Endothelial cell of umbilical vein (primary cell): ENCODE results near the gene C22orf39. TPM values are rescaled to one million over a fixed set of nuclear protein-coding genes. Genes with fewer than 3 reads are reported as not detected.

Source experiments
- BruUV-seq: library from RNA; stranded (reverse); fragments of 400-500 nt; replicated peaks from 2 replicates; lab custom pipeline; 2021; lab: Mats Ljungman, UMichigan
- CTCF ChIA-PET: fragments of 300-600, 350-600 bp; sonication (Branson Sonifier 250); formaldehyde crosslinking; loops from one replicate; lab custom pipeline; 2021; ENCODE audit warnings: antibody characterized with exemption, inconsistent platforms; lab: Charles Lee
- POLR2A ChIA-PET: fragments of 300-600, 350-600 bp; sonication (Branson Sonifier 250); formaldehyde crosslinking; loops from one replicate; lab custom pipeline; 2021; ENCODE audit warnings: antibody characterized with exemption, inconsistent platforms; lab: Charles Lee
- DNase-seq: peaks from one replicate; pipeline ENCODE4 v3.0.0-alpha.2; 2011; ENCODE audit warnings: low read depth, low spot score
- FAIRE-seq: peaks from 2 replicates; lab custom pipeline; 2011; peaks lifted over from hg19 to GRCh38; lab: Jason Lieb, UNC
- H2AFZ ChIP-seq: 2 replicates; pipeline ENCODE4 v1.6.0; 2012; ENCODE audit warnings: low read depth, low read length, control low read depth, inconsistent platforms
- H3K27ac ChIP-seq: 2 replicates; pipeline ENCODE4 v1.5.1; 2011; ENCODE audit warnings: low read depth, mild to moderate bottlenecking, control low read depth, low read length, moderate library complexity; ENCODE audit not compliant: insufficient read depth
- H3K27me3 ChIP-seq, 2 experiments: 2 replicates each; pipeline versions ENCODE4 v1.6.0 to v1.6.1; 2011; ENCODE audit warnings: low read length in 2 of 2, mixed read lengths in 1 of 2; ENCODE audit not compliant: control insufficient read depth in 2 of 2, insufficient read depth in 2 of 2
- H3K36me3 ChIP-seq, 2 experiments: 2 replicates in 1 of 2; 3 replicates in 1 of 2; pipeline ENCODE4 v1.5.1; 2011; ENCODE audit warnings: low read length in 2 of 2, mild to moderate bottlenecking in 1 of 2, moderate library complexity in 1 of 2; ENCODE audit not compliant: control insufficient read depth in 2 of 2, insufficient read depth in 2 of 2; ENCODE audit errors: extremely low read depth in 1 of 2
- H3K4me1 ChIP-seq: 3 replicates; pipeline ENCODE4 v1.5.1; 2011; ENCODE audit warnings: mild to moderate bottlenecking, low read length; ENCODE audit not compliant: control insufficient read depth, insufficient read depth; ENCODE audit errors: extremely low read depth
- H3K4me2 ChIP-seq: 2 replicates; pipeline ENCODE4 v1.6.1; 2011; ENCODE audit warnings: low read length, control low read depth, mixed read lengths; ENCODE audit not compliant: insufficient read depth
- H3K4me3 ChIP-seq, 3 experiments: fragments of 200-600 bp in 1 of 3; sonication (generic), shearing (Covaris generic) in 1 of 3; replicated peaks in 1 of 3; 2 replicates each; pipeline ENCODE4 v1.5.1; 2011 to 2016; ENCODE audit warnings: control low read depth in 3 of 3, low read length in 3 of 3, mild to moderate bottlenecking in 2 of 3, inconsistent platforms in 1 of 3, low read depth in 1 of 3, moderate library complexity in 1 of 3; ENCODE audit not compliant: insufficient read depth in 1 of 3
- H3K79me2 ChIP-seq: 2 replicates; pipeline ENCODE4 v1.6.0; 2012; ENCODE audit warnings: low read length, inconsistent platforms; ENCODE audit not compliant: control insufficient read depth, insufficient read depth
- H3K9ac ChIP-seq: replicated peaks from 2 replicates; pipeline ENCODE3; 2011; ENCODE audit warnings: low read length, control low read depth; ENCODE audit not compliant: insufficient read depth; ENCODE audit errors: extremely low read depth
- H3K9me1 ChIP-seq: replicated peaks from 3 replicates; pipeline ENCODE4 v1.6.0; 2011; ENCODE audit warnings: mild to moderate bottlenecking, low read length; ENCODE audit not compliant: control insufficient read depth, insufficient read depth; ENCODE audit errors: extremely low read depth
- H3K9me3 ChIP-seq: replicated peaks from 2 replicates; pipeline ENCODE4 v1.5.1; 2012; ENCODE audit warnings: low read length, inconsistent platforms; ENCODE audit not compliant: control insufficient read depth, insufficient read depth
- H4K20me1 ChIP-seq: replicated peaks from 2 replicates; pipeline ENCODE3; 2011; ENCODE audit warnings: mild to moderate bottlenecking, low read length; ENCODE audit not compliant: control insufficient read depth, insufficient read depth; ENCODE audit errors: extremely low read depth
- CTCF ChIP-seq, 2 donors: IDR thresholded peaks; 1 replicate in 1 of 2; 2 replicates in 1 of 2; pipeline ENCODE4 v1.5.1; 2011; ENCODE audit warnings: low read length in 2 of 2, mild to moderate bottlenecking in 2 of 2, moderate library complexity in 2 of 2, control low read depth in 1 of 2, inconsistent platforms in 1 of 2, low read depth in 1 of 2; ENCODE audit not compliant: insufficient read depth in 1 of 2; ENCODE audit errors: extremely low read depth in 1 of 2
- EZH2 ChIP-seq: IDR thresholded peaks from 2 replicates; pipeline ENCODE4 v1.6.1; 2012; ENCODE audit warnings: borderline replicate concordance, low read depth, mild to moderate bottlenecking, moderate library complexity, low read length, inconsistent platforms; ENCODE audit not compliant: severe bottlenecking
- FOS ChIP-seq: IDR thresholded peaks from 2 replicates; pipeline ENCODE4 v1.6.1; 2011; ENCODE audit warnings: mild to moderate bottlenecking, low read length, moderate library complexity, borderline replicate concordance; ENCODE audit not compliant: insufficient read depth
- GATA2 ChIP-seq: IDR thresholded peaks from 2 replicates; pipeline ENCODE4 v1.7.0; 2011; ENCODE audit warnings: low read depth, mild to moderate bottlenecking, moderate library complexity, mixed read lengths, low read length; ENCODE audit not compliant: insufficient read length, insufficient read depth
- JUN ChIP-seq: IDR thresholded peaks from 2 replicates; pipeline ENCODE4 v1.6.1; 2011; ENCODE audit warnings: borderline replicate concordance, low read depth; ENCODE audit not compliant: insufficient read length, insufficient read depth
- MAX ChIP-seq: IDR thresholded peaks from 2 replicates; pipeline ENCODE4 v1.6.1; 2011; ENCODE audit not compliant: insufficient read depth, insufficient read length
- MYC ChIP-seq: IDR thresholded peaks from one replicate; pipeline ENCODE4 v1.6.1; 2011; ENCODE audit warnings: mild to moderate bottlenecking, low read depth, low read length
- POLR2A ChIP-seq: IDR thresholded peaks from 2 replicates; pipeline ENCODE4 v1.6.1; 2012; ENCODE audit warnings: low read depth, mild to moderate bottlenecking, control low read depth, low read length
- POLR2AphosphoS5 ChIP-seq: IDR thresholded peaks from 2 replicates; pipeline ENCODE4 v1.6.1; 2012; ENCODE audit warnings: low read depth, mild to moderate bottlenecking, control low read depth, low read length, moderate library complexity; ENCODE audit not compliant: insufficient read depth
- dilution Hi-C: fragments of 300-500 bp; cut with MboI; formaldehyde crosslinking; loops from one replicate; pipeline ENCODE4 v1.15.0; 2019; ENCODE audit warnings: low sequenced_read_pairs; ENCODE audit not compliant: extremely low pct_ligation_motif_present
- intact Hi-C: fragments of 100-400 bp; cut with micrococcal nuclease; formaldehyde crosslinking; loops from one replicate; pipeline ENCODE4 v1.10.0; 2022
- polyA plus RNA-seq, 4 experiments: library from polyadenylated mRNA; depleted of rRNA in 3 of 4; stranded (reverse) in 3 of 4; unstranded in 1 of 4; fragments of >200 nt; gene quantifications; 2 replicates each; pipeline versions ENCODE4 v1.2.1 to v1.2.3, GENCODE V29; 2011 to 2012; ENCODE audit warnings: missing spikeins in 1 of 4
- total RNA-seq: library from RNA; stranded (reverse); gene quantifications from 2 replicates; pipeline ENCODE4 v1.2.3, GENCODE V29; 2021

C22orf39 gene
- total and polyA plus RNA-seq, 2 donors (not counting 3 experiments of a cell fraction or from before 2014, with no cell fraction given), result 26.1 to 28.0 TPM

- ChIA-PET CTCF (interaction anchor here (2.1 to 3.7 kb wide), 2 partner anchors 10 to 162 kb away, joined by 6 to 12 read pairs; no protein-coding TSS in a partner anchor), POLR2A (no interaction called here)
- Histone ChIP-seq H3K4me3 (no peak overlapping the region), H3K27ac (no peak overlapping the region), H4K20me1 (peaks cover 2% of the 10 kb centered on the region), H3K4me2 (no peak overlapping the region), H3K4me1 (no peaks in the 10 kb centered on the region), H3K79me2 (peaks cover 6% of the 10 kb centered on the region), H3K9ac (no peak overlapping the region), H3K36me3 (peaks cover 52 to 76% of the 10 kb centered on the region in 2 experiments), H2AFZ (no peak overlapping the region), H3K9me3 (no peaks in the 10 kb centered on the region), H3K27me3 (no peaks in the 10 kb centered on the region), H3K9me1 (no peaks in the 10 kb centered on the region)
- TF ChIP-seq MAX (no peak), MYC (no peak), POLR2AphosphoS5 (no peak), JUN (no peak), EZH2 (no peak), GATA2 (no peak), POLR2A (no peak), FOS (no peak), CTCF (IDR thresholded peaks at IDR 0.05; ENCODE audit: extremely low read depth in 1 of 2, insufficient read depth in 1 of 2, low read depth in 1 of 2, low read length in 2 of 2) (no peak)
- FAIRE-seq, result no peak
- no peak for DNase-seq
- no TSS peak for BruUV-seq
- dilution Hi-C loops, result no loop called here
- intact Hi-C loops, result no loop called here
These were observed 20.4 kb upstream of the C22orf39 start for GRCh38 chr22:19467912-19468311.
